Measurements from ENCODE around the gene RSPH6A. TPM values are rescaled to one million over a fixed set of nuclear protein-coding genes. Genes with fewer than 3 reads are reported as not detected.

The RSPH6A gene
- total RNA-seq, 4 donors from 2014 or later = 0.50 to 8.9 (median 3.9) TPM

DNA sequence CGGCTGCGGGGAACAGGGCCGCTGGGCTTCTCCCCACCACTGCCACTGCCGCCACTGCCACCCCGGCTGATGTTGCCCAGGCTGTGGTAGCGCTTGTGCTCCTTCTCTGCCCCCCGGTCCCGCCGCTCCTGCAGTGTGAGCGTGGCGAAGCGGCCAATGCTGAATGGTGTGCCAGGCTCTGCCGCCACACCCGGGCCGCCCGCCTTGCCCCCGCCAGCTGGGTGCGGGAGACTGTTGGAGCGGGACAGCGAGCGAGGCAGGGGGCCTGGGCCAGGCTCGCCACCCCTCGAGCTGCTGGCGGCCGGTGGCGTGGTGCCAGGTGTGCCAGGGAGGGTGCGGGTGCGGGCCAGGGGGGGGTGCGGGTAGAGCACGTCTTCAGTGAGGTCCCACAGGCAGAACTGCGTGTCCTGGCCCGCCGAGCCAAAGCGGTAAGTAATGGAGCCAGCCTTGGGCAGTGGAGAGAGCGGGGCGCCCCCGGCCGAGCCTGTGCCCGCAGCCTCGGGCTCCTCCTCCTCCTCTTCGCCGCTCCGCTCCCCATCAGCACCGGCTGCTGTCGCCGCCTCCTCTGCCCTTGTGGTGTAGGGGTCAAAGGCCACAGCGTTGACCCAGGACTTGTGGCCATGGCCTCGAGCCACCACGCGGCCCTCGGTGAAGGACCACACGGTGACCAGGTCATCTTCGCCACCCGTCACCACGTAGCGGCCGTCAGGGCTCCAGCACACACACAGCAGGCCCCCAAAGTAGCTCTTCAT is 29.2 kb downstream of the RSPH6A start:
- Histone ChIP-seq H3K4me1 (peaks cover 16 to 22% of the 10 kb centered on the region in 2 donors), H3K4me3 (replicated peaks in 1 of 3) (no peak overlapping the region), H3K9me3 (no peaks in the 10 kb centered on the region), H3K27ac (no peak overlapping the region), H3K27me3 (no peaks in the 10 kb centered on the region), H3K36me3 (peaks cover 23 to 33% of the 10 kb centered on the region in 2 donors)
- WGBS, 2 donors = 94 to 95% methylated on average over 19 to 36 of the region's 57 CpGs
- TF ChIP-seq, protein P1, sequence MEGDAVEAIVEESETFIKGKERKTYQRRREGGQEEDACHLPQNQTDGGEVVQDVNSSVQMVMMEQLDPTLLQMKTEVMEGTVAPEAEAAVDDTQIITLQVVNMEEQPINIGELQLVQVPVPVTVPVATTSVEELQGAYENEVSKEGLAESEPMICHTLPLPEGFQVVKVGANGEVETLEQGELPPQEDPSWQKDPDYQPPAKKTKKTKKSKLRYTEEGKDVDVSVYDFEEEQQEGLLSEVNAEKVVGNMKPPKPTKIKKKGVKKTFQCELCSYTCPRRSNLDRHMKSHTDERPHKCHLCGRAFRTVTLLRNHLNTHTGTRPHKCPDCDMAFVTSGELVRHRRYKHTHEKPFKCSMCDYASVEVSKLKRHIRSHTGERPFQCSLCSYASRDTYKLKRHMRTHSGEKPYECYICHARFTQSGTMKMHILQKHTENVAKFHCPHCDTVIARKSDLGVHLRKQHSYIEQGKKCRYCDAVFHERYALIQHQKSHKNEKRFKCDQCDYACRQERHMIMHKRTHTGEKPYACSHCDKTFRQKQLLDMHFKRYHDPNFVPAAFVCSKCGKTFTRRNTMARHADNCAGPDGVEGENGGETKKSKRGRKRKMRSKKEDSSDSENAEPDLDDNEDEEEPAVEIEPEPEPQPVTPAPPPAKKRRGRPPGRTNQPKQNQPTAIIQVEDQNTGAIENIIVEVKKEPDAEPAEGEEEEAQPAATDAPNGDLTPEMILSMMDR (IDR thresholded peaks at IDR 0.05) = no peak
- TF ChIP-seq POLR2A (IDR thresholded peaks at IDR 0.05) = no peak
- DNase-seq = no peak
- intact Hi-C loops (cut with DNase I) = no loop called here

DNA sequence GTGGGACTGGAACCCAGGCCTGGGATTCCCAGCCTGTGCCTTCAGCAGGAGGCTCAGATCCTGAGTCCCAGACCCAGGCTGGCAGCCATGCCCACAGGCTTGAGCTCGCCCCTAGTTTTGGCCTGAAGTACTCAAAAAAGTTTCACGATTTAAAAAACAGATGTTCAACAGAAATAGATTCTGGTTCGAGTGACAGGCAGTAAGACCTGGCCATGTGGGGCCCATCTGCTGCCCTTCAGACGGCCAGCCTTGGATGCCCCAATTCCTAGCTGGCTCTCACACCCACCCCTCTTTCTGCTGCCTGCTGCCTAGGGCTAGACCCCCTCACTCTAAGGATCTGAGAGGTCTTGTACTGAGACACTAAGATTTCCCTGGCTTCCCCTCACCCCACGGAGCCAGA is 30.0 kb downstream of the RSPH6A start:
- H3K36me3 ChIP-seq = peaks cover 23 to 33% of the 10 kb centered on the region in 2 donors
- H3K27ac ChIP-seq = no peak overlapping the region
- H3K4me3 ChIP-seq (replicated peaks in 1 of 3) = no peak overlapping the region
- DNase-seq = no peak
- peaks cover 20 to 29% of the 10 kb centered on the region in 2 donors for H3K4me1 ChIP-seq
- 91 to 92% methylated on average over 5 of the region's 5 CpGs for WGBS, 2 donors
- H3K9me3 ChIP-seq = no peaks in the 10 kb centered on the region
- TF ChIP-seq POLR2A (IDR thresholded peaks at IDR 0.05) = no peak
- TF ChIP-seq, protein P1 (IDR thresholded peaks at IDR 0.05) = no peak
- intact Hi-C loops (cut with DNase I) = no loop called here
- no peaks in the 10 kb centered on the region for H3K27me3 ChIP-seq

DNA sequence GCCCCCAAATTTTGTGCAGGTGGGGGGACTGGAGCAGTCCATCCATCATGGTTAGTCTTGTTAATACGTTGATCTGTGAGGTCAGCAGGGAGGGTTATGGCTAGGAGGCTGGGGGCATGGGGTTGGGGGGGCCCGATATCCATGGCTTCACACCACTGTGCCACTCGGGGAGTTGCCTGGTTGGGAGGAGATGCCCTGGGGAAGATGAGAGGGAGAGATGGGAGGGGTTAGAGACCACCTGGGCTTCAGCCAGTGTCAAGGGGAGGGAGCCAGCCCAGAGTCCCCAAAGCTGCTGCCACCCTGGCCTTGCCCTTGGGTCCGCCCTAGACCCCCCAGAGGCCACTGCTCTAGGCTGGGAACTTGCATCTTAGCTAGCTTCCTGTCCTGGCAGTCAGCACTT is 31.0 kb downstream of the RSPH6A start:
- Histone ChIP-seq H3K27ac (peak overlapping the region in 2 of 3 donors; percentile 65 to 79), H3K27me3 (no peaks in the 10 kb centered on the region), H3K36me3 (peaks cover 19 to 25% of the 10 kb centered on the region in 2 donors), H3K9me3 (no peaks in the 10 kb centered on the region), H3K4me1 (peaks cover 30 to 35% of the 10 kb centered on the region in 2 donors), H3K4me3 (replicated peaks in 1 of 3) (no peak overlapping the region)
- intact Hi-C loops (cut with DNase I) = no loop called here
- WGBS, 2 donors = 87 to 89% methylated on average over 4 of the region's 4 CpGs
- no peak for DNase-seq
- TF ChIP-seq, protein P1 (IDR thresholded peaks at IDR 0.05) = no peak
- TF ChIP-seq POLR2A (IDR thresholded peaks at IDR 0.05) = no peak

DNA sequence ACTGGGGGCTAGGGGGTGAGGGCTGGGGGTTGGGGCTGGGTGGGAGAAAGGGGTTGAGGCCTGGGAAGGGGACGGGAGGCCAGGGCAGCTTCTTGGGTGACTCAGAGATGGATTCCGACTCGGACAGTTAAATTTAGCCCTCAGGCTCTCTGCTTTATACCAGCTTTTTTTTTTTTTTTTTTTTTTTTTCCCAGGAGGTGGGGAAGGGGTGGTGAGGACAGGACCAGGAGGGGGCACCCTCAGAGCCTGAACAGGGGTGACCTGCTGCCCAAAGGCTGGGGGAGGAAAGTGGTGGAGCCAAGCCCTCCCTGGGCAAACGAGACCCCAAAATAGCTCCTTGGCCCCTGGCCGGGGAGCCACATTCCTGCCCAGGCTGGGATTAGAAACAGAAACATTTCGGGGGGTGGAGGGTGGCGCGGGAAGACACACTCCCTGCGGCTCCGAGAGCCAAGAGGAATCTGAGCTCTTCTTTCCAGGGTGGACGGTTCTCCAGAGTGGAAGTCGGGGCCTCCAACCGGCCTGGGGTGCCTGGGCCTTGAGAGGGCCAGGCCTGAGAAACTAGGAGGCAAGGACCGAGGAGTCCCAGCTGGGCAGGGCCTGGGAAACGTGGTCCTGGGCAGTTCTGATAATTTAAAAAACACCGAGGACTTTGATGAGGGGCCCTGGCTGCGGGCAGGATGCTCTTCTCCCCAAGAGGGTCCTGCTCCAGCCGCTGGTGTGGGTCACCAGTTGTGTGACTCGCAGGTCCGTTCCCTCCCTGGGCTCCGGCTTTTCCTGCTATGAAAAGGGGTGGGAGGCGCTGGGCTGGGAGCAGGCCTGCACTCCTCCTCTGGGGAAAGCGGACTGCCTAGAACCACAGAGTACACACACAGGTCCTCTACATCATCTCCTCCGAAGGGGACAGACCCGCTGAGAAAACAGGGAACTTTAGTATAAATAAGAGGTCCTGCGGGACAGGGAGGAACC is 32.0 kb downstream of the RSPH6A start:
- intact Hi-C loops (cut with DNase I) = no loop called here
- Histone ChIP-seq H3K9me3 (no peaks in the 10 kb centered on the region), H3K4me3 (replicated peaks in 1 of 3) (no peak overlapping the region), H3K27ac (peak overlapping the region; percentile 62 to 79 (median 65)), H3K27me3 (no peaks in the 10 kb centered on the region), H3K4me1 (peaks cover 30 to 35% of the 10 kb centered on the region in 2 donors), H3K36me3 (peaks cover 18% of the 10 kb centered on the region in 2 donors)
- no peak for DNase-seq
- TF ChIP-seq, protein P1 (IDR thresholded peaks at IDR 0.05) = no peak
- TF ChIP-seq POLR2A (IDR thresholded peaks at IDR 0.05) = no peak
- WGBS, 2 donors = 68 to 69% methylated on average over 17 to 26 of the region's 26 CpGs
